Measurements from ENCODE around the gene TTLL11. TPM values are rescaled to one million over a fixed set of nuclear protein-coding genes. Genes with fewer than 3 reads are reported as not detected.

Gene TTLL11
- polyA plus RNA-seq, 1 donor (not counting 4 experiments of a cell fraction or from before 2014, with no cell fraction given) = 8.0 TPM

- FAIRE-seq (no peak), DNase-seq (ENCODE audit: low read depth, low spot score) (no peak)
- Histone ChIP-seq H3K27ac (ENCODE audit: control insufficient read depth, insufficient read depth, low read length) (peak overlapping the region; percentile 89), H3K9ac (ENCODE audit: control insufficient read depth, extremely low read depth, insufficient read depth, low read length) (peak overlapping the region; percentile 80), H3K79me2 (ENCODE audit: control insufficient read depth, insufficient read depth, low read length) (peaks cover 46% of the 10 kb centered on the region), H3K4me2 (ENCODE audit: control insufficient read depth, extremely low read depth, insufficient read depth, low read depth, low read length) (peak overlapping the region; percentile 96), H3K27me3 (ENCODE audit: control insufficient read depth, extremely low read depth, insufficient read depth, low read length) (no peaks in the 10 kb centered on the region), H3K9me1 (ENCODE audit: control insufficient read depth, extremely low read depth, insufficient read depth, low read length) (peaks cover 3% of the 10 kb centered on the region), H3K9me3 (ENCODE audit: control insufficient read depth, low read depth, low read length) (no peaks in the 10 kb centered on the region), H4K20me1 (ENCODE audit: control insufficient read depth, extremely low read depth, insufficient read depth, low read length) (no peaks in the 10 kb centered on the region), H2AFZ (ENCODE audit: control insufficient read depth, low read length) (peak overlapping the region; percentile 69), H3K4me3 (ENCODE audit: control insufficient read depth in 2 of 3, extremely low read depth in 1 of 3, insufficient read depth in 2 of 3, low read depth in 1 of 3, low read length in 3 of 3) (peak overlapping the region; percentile 47 to 92 (median 86)), H3K4me1 (ENCODE audit: control insufficient read depth, extremely low read depth, insufficient read depth, low read length) (peaks cover 50% of the 10 kb centered on the region), H3K36me3 (ENCODE audit: control insufficient read depth in 2 of 2, extremely low read depth in 1 of 2, insufficient read depth in 2 of 2, low read length in 2 of 2) (peaks cover 0 to 2% of the 10 kb centered on the region in 2 experiments)
- dilution Hi-C loops (cut with MboI; ENCODE audit: extremely low pct_ligation_motif_present, low sequenced_read_pairs) = no loop called here
- TF ChIP-seq EZH2 (IDR thresholded peaks at IDR 0.05; ENCODE audit: low read length) (no peak), CTCF (optimal IDR thresholded peaks at IDR 0.05 in 1 of 3, IDR thresholded peaks at IDR 0.05 in 1 of 3, conservative IDR thresholded peaks at IDR 0.05 in 1 of 3; ENCODE audit: extremely low read depth in 1 of 3, insufficient read depth in 2 of 3, low read length in 3 of 3) (no peak)
Observed at GRCh38 chr9:121963528-121963995, 129.5 kb downstream of the TTLL11 start.

GRCh38 chr9:121962421-121962820 lies 130.7 kb downstream of the TTLL11 start:
- Histone ChIP-seq H3K4me1 (ENCODE audit: control insufficient read depth, extremely low read depth, insufficient read depth, low read length) (peaks cover 53% of the 10 kb centered on the region), H4K20me1 (ENCODE audit: control insufficient read depth, extremely low read depth, insufficient read depth, low read length) (no peaks in the 10 kb centered on the region), H3K4me3 (ENCODE audit: control insufficient read depth in 2 of 3, extremely low read depth in 1 of 3, insufficient read depth in 2 of 3, low read depth in 1 of 3, low read length in 3 of 3) (peak overlapping the region; percentile 47 to 92 (median 86)), H3K36me3 (ENCODE audit: control insufficient read depth in 2 of 2, extremely low read depth in 1 of 2, insufficient read depth in 2 of 2, low read length in 2 of 2) (peaks cover 0 to 2% of the 10 kb centered on the region in 2 experiments), H3K4me2 (ENCODE audit: control insufficient read depth, extremely low read depth, insufficient read depth, low read depth, low read length) (peak overlapping the region; percentile 96), H2AFZ (ENCODE audit: control insufficient read depth, low read length) (no peak overlapping the region), H3K9me1 (ENCODE audit: control insufficient read depth, extremely low read depth, insufficient read depth, low read length) (peaks cover 3% of the 10 kb centered on the region), H3K27ac (ENCODE audit: control insufficient read depth, insufficient read depth, low read length) (peak overlapping the region; percentile 89), H3K79me2 (ENCODE audit: control insufficient read depth, insufficient read depth, low read length) (peaks cover 57% of the 10 kb centered on the region), H3K27me3 (ENCODE audit: control insufficient read depth, extremely low read depth, insufficient read depth, low read length) (no peaks in the 10 kb centered on the region), H3K9me3 (ENCODE audit: control insufficient read depth, low read depth, low read length) (no peaks in the 10 kb centered on the region), H3K9ac (ENCODE audit: control insufficient read depth, extremely low read depth, insufficient read depth, low read length) (peak overlapping the region; percentile 80)
- dilution Hi-C loops (cut with MboI; ENCODE audit: extremely low pct_ligation_motif_present, low sequenced_read_pairs) = no loop called here
- TF ChIP-seq CTCF (optimal IDR thresholded peaks at IDR 0.05 in 1 of 3, IDR thresholded peaks at IDR 0.05 in 1 of 3, conservative IDR thresholded peaks at IDR 0.05 in 1 of 3; ENCODE audit: extremely low read depth in 1 of 3, insufficient read depth in 2 of 3, low read length in 3 of 3) (no peak), EZH2 (IDR thresholded peaks at IDR 0.05; ENCODE audit: low read length) (no peak)
- no peak for FAIRE-seq
- DNase-seq (ENCODE audit: low read depth, low spot score) = no peak

All from keratinocyte (primary cell).